NB4 (cell line): ENCODE data around the gene KRCC1.

Experiments
- DNase-seq: peaks from one replicate; pipeline ENCODE4 v3.0.0; 2010; ENCODE audit warnings: low read depth
- H3K4me3 ChIP-seq: one replicate; pipeline ENCODE4 v1.5.1; 2011; ENCODE audit warnings: mild to moderate bottlenecking, low read depth, low read length, moderate library complexity
- CTCF ChIP-seq: IDR thresholded peaks from one replicate; pipeline ENCODE4 v1.5.1; 2012; ENCODE audit warnings: low read depth, low read length
- MAX ChIP-seq: IDR thresholded peaks from 2 replicates; pipeline ENCODE4 v1.6.1; 2011; ENCODE audit warnings: low read depth, low read length
- MYC ChIP-seq: IDR thresholded peaks from 2 replicates; pipeline ENCODE4 v1.6.1; 2011; ENCODE audit warnings: low read depth, low read length
- POLR2A ChIP-seq: IDR thresholded peaks from 2 replicates; pipeline ENCODE4 v1.6.1; 2011; ENCODE audit warnings: mild to moderate bottlenecking; ENCODE audit not compliant: insufficient read length; ENCODE audit errors: extremely low read depth

KRCC1 gene

GRCh38 chr2:88042476-88042875 is 13.1 kb downstream of the KRCC1 start:
- no peak for DNase-seq
- TF ChIP-seq MAX (no peak), MYC (no peak), CTCF (no peak), POLR2A (no peak)
- H3K4me3 ChIP-seq = no peak overlapping the region

GRCh38 chr2:88038263-88039105 is 17.1 kb downstream of the KRCC1 start:
- no peak overlapping the region for H3K4me3 ChIP-seq
- no peak for TF ChIP-seq CTCF
- TF ChIP-seq MAX = no peak
- no peak for TF ChIP-seq MYC
- no peak for TF ChIP-seq POLR2A
- DNase-seq = peak; percentile 38

- TF ChIP-seq CTCF (no peak), MAX (no peak), POLR2A (no peak), MYC (no peak)
- peak; percentile 27 for DNase-seq
- no peak overlapping the region for H3K4me3 ChIP-seq
Measured at GRCh38 chr2:88036606-88037005, 19.0 kb downstream of the KRCC1 start.

GRCh38 chr2:88036182-88036581 is 19.4 kb downstream of the KRCC1 start:
- DNase-seq = peak; percentile 36
- H3K4me3 ChIP-seq = no peak overlapping the region
- no peak for TF ChIP-seq POLR2A
- TF ChIP-seq MYC = no peak
- TF ChIP-seq MAX = no peak
- no peak for TF ChIP-seq CTCF

GRCh38 chr2:88032070-88032702 is 23.4 kb downstream of the KRCC1 start:
- TF ChIP-seq CTCF = no peak
- TF ChIP-seq MYC = no peak
- no peak for TF ChIP-seq MAX
- H3K4me3 ChIP-seq = no peak overlapping the region
- DNase-seq = no peak
